GM18526 (cell line): ENCODE data around the gene AFP.

Source experiments
- POLR2A ChIP-seq: IDR thresholded peaks from 3 replicates; pipeline ENCODE4 v1.6.1; 2011; ENCODE audit not compliant: insufficient read length; ENCODE audit errors: extremely low read depth

AFP gene

DNA sequence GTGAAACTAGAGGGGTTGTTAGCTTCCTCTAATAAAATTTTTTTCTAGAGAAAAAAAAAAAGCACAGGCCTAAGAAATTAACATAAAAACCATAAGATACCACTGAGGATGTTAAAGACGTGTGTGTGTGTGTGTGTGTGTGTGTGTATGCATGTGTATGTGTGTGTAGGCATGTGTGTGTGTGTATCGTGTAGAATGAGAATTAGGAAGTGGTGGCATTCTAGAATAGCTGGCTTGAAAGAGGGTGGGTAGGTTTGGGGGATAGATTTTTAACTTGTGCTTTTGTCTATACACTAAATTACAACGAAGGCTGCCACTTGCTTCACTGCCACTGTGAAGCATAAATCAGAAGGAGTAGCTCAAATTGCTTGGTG, 23.0 kb downstream of the AFP start:
- TF ChIP-seq POLR2A = no peak

DNA sequence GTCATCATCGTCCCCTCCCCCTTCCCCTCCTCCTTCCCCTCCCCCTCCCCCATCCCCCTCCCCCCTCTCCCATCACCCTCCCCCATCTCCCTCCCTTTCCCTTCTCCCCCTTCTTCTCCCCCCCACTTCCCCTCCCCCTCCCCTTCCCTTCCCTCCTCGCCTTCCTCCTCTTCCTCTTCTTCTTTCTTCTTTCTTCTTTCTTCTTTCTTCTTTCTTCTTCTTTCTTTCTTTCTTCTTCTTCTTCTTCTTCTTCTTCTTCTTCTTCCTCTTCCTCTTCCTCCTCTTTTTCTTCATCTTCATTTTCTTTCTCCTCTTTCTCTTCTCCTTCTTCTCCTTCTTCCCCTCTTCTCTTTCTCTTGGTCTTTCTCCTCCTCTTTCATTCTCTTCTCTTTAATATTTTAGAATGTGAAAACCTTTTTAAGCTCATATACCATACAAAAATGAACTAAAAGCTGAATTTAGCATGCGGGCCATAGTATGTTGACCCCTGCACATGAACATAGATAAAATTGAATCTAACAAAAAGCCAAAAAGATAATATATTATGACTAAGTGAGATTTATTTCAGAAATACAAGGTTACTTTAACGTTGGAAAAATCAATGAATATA, 25.0 kb downstream of the AFP start:
- no peak for TF ChIP-seq POLR2A

DNA sequence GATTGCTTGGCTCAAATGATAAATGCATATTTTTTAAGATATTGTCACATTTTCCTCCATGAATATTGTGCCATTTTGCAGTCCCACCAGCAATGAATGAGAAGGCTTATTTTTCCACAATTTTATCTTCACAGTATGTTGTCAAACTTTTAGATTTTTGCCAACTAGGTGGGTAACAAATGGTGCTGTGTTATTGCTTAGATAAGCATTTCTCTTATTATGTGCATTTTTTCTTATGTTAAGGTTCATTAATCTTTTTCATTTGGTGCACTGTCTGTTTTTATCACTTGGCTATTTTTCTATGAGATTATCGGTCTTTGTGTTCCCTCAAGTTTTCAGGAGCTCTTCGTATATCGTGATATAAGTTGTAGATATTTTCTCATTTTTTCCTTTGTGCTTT, 32.1 kb downstream of the AFP start:
- no peak for TF ChIP-seq POLR2A

DNA sequence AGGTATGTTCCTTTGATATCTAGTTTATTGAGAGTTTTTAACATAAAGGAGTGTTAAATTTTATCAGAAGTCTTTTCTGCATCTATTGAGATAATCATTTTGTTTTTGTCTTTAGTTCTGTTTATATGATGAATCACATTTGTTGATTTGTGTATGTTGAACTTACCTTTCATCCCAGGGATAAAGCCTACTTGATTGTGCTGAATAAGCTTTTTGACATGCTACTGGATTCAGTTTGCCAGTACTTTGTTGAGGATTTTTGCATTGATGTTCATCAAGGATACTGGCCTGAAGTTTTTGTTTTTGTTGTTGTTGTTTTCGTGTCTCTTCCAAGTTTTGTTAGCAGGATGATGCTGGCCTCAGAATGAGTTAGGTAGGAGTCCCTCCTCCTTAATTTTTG, 34.7 kb downstream of the AFP start:
- TF ChIP-seq POLR2A = no peak

DNA sequence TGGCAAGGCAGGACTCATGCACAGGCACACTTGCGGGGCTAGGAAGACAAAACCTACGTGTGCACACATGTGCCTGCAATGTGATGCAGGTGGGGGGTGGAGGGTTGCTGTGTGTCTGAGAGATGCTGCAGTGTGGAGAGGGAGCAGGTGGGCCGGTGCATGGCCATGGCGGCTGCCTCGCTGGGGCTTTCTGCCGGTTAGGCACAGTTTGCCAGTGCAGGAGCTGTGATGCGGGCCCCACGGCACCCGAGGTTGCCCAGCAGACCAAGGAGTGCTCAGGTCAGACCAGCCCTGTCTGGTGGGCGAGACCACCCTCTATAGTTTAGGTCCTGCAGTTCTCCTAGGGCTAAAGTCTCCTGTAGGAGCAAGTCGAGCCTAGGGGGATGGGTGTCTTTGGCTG, 41.2 kb downstream of the AFP start:
- no peak for TF ChIP-seq POLR2A

DNA sequence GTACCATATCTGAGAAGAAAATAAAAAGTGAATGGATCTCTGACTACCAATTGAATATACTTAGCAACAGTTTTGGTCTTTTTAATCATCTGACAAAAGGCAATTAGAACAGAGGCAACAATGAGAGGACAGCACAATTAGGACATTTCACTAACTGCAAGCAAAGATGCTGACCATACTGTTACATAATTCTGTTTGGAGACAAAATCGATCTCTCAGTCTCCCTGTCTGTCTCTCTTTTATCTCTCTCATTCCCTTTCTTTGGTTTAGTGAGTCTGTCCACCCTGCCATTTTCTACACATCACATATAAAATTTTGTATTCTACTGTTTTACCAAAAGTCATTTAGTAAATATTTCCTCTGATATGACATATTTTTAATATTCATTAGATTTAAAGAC, 43.3 kb downstream of the AFP start:
- no peak for TF ChIP-seq POLR2A

DNA sequence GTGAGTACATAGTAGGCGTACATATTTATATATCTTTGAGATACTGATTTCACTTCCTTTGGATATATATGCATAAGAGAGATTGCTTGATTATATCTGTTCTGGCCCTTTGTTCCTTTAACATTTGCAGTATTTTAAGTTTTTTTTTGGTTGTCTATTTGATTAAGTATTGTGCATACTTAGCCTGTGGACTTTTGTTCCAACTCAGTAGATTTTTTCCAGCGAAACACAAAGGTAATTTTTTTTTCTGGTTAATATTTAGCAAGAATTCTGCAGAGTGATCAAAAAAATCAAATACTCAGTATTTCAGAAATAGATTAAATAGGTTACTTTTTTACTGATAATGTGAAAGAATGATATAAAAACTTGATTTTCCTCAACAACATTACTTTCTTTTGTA, 45.3 kb downstream of the AFP start, which contains the start of gene AFM:
AFM (plus strand) TSS at position 388 of the 400 bp plus-strand sequence. CDS start 31 bp downstream, outside the sequence.
- no peak for TF ChIP-seq POLR2A

DNA sequence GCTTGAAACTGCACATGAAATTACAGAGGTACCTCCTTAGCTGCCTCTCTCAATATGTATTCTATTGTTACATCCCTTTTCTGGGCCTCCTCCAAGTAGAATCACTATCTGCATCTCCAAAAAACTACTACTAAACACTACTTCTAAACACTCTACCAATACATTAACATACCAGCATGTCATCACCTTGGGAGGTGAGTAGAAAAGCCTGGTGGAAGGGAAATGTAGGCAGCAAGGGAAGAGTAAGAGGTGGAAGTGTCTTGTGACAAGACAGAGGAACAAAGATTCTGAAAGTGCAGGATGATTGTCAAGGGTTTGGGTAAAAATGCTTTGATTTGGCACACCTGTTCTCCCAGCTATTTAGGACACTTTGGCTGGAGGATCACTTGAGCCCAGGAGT, 49.1 kb downstream of the AFP start:
- no peak for TF ChIP-seq POLR2A

DNA sequence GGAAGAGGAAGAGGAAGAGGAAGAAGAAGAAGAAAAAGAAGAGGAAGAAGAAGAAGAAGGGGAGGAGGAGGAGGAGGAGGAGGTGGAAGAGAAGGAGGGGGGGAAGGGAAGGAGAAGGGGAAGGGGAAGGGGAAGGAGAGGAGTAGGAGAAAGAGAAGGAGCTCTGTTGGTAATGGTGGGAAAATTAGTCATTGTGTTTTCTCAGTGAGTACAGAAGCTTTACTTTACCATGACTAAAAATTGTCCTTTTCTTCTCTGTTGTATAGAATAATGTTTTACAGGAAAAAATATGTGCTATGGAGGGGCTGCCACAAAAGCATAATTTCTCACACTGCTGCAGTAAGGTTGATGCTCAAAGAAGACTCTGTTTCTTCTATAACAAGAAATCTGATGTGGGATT, 49.6 kb downstream of the AFP start:
- no peak for TF ChIP-seq POLR2A

DNA sequence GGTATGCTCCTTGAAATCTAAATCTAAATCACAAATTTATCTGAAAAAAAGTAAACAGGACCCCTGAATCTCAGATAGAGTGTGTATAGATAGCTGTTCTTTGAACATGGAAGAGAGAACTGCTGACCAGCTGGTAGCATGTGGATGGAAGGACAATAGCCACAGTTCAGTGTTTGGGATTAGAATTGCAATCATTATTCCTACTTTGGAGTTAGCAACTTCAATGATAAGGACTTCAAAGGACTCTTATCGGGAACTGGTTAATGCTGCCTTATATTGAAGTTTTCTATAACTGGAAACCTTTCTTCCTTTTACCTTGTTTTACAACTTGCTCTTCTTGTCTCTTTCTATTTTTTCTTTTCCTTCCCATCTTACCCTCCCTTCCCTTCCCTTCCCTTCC, 50.5 kb downstream of the AFP start:
- TF ChIP-seq POLR2A = no peak

DNA sequence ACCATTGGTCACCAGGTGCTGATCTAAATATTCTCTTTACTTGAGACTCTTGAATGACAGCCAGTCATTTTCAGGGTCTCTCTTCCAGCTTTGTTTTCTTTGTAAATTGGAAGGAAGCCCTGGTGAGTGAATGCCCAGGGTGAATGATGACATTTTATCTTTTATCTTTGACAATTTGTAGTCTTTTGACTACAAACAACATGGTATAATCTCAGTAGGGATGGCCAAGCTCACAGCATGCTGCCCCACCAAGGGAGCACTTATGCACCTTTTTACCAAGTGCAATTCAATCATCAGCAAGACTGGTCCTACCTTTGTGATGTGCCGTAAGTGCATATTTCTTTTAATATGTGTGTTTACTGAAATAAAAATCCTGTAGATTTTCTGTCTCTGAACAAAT, 51.2 kb downstream of the AFP start:
- TF ChIP-seq POLR2A = no peak

DNA sequence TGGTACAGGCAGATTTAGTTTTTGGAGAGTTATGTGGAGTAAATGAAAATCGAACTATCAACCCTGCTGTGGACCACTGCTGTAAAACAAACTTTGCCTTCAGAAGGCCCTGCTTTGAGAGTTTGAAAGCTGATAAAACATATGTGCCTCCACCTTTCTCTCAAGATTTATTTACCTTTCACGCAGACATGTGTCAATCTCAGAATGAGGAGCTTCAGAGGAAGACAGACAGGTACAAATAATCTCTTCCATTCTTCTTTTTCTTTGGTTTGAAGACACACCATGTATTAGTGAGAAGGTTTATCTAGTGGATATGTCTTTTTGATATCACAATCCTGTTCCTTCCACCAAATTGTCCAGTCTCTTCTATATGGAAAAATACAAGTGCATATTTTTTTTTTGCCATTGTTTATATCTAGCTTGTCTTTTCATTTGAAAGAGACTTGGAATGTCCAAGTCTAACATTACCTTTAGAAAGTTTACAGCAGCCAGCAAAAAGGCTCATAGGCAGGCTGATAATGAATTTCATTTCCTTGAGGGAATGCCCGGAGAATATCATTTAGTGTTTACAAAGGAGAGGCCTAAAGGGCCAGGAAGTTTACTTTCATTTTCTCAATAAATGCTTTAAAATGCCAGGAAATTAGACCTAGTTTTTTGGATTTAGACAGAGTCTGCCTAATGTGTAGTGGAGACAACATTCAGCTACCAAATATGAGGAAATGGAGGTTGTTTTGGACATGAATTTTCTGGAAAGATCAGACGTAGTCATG, 64.2 kb downstream of the AFP start:
- no peak for TF ChIP-seq POLR2A

DNA sequence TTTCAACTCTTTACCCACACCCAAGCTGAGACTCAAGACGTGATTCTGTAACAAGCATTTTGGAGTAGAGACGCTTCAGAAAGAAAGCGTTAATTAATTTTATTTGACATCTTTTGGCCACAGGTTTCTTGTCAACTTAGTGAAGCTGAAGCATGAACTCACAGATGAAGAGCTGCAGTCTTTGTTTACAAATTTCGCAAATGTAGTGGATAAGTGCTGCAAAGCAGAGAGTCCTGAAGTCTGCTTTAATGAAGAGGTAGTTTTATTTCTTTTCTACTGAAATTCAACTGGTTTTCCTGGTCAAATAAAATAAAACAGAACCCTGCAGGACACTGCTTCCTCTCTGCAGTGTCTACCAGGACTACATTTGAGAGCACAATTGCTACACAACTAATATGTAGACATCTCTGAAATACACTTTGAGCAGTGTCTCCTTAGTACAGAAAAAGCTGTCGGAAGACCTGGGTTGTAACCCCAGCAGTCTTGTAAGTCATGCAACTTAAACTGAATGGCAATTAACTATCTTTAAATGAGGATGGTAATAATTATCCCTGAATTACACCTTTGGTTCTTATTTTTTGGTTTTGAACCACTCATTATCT, 65.7 kb downstream of the AFP start:
- no peak for TF ChIP-seq POLR2A

DNA sequence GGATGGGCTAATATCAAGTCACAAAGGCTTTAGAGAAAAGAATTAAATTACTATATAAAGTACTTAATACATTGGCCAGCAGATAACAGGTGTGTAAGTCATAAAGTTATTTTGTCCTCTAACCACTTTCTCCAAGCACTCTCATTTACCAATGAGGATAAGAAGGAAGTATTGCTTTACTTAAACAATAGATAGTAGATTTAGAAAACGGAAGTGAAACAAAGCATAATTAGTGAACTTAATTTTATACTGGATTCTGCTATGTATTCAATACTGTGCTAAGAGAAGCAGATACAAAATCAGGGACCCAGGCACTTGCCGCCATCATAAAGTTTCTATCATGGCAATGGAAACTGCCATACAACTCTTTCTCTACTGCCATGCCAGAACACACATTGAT, 69.5 kb downstream of the AFP start:
- TF ChIP-seq POLR2A = no peak
